ENCODE data around the gene OLFM2. TPM values are rescaled to one million over a fixed set of nuclear protein-coding genes. Genes with fewer than 3 reads are reported as not detected.

The OLFM2 gene
- total RNA-seq, 1 experiment from 2014 or later, result 19.9 TPM

DNA sequence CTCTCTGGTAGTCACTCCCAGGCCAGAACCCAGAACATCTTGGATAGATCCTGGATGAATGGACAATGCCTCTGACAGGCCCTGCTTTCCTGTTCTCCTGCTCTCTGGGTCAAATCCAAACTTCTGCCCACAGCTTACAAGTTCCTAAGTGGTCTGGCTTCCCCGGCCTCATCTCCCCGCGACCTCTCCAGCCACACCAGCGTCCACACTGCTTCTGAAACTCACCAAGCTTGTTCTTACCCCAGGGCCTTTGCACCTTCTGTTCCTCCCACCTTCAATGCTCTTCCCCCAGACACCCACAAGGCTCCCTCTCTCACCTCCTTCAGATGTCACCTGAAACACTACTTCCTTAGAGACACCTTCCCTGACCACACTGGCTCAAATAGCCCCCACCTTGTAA lies 3.5 kb downstream of the OLFM2 start:
- Histone ChIP-seq H3K4me3 (replicated peaks in 1 of 2; ENCODE audit: low read depth in 1 of 2, low read length in 2 of 2) (no peak overlapping the region), H3K9me3 (ENCODE audit: control insufficient read depth in 1 of 2, insufficient read depth in 1 of 2, low read depth in 1 of 2, low read length in 2 of 2) (no peaks in the 10 kb centered on the region), H4K20me1 (ENCODE audit: insufficient read depth) (no peaks in the 10 kb centered on the region; the same call in 1 of the 2 replicates), H3K27me3 (ENCODE audit: insufficient read depth, low read length) (no peaks in the 10 kb centered on the region), H2AFZ (ENCODE audit: low read depth, low read length, poor library complexity, severe bottlenecking) (no peak overlapping the region), H3K36me3 (ENCODE audit: control insufficient read depth in 1 of 2, insufficient read depth in 2 of 2, low read length in 2 of 2) (no peaks in the 10 kb centered on the region), H3K27ac (ENCODE audit: low read depth, low read length) (no peak overlapping the region), H3K4me1 (ENCODE audit: control insufficient read depth in 1 of 2, insufficient read depth in 2 of 2, low read length in 2 of 2) (peaks cover 12 to 31% of the 10 kb centered on the region in 2 experiments; a peak in 3 of 4 replicates), H3K79me2 (ENCODE audit: insufficient read depth, low read length) (no peaks in the 10 kb centered on the region), H3K9ac (ENCODE audit: low read length) (no peak overlapping the region), H3K4me2 (ENCODE audit: low read length) (no peak overlapping the region), H3K9me2 (ENCODE audit: insufficient read depth) (no peaks in the 10 kb centered on the region)
- ATAC-seq (no peak), DNase-seq (ENCODE audit: low read depth, low spot score) (no peak)
- RAD21 ChIA-PET (ENCODE audit: low non-redundant PET in 1 of 2, low total read pairs in 2 of 2, uncharacterized antibody in 2 of 2, unreplicated experiment in 2 of 2), result interaction anchor here (0.6 to 2.1 kb wide), 3 partner anchors 67 to 167 kb away, joined by 4 to 9 read pairs (median 5); no protein-coding TSS in a partner anchor
- POLR2A ChIA-PET, result interaction anchor here (0.6 kb wide), 1 partner anchor 22 kb away, joined by 3 read pairs; no protein-coding TSS in a partner anchor
- CTCF ChIA-PET, result interaction anchor here (1.2 to 3.2 kb wide), 8 partner anchors 68 to 402 kb away, joined by 3 to 27 read pairs (median 8); partner anchors contain the start of genes ICAM5 and P2RY11
- TSS peak; percentile 40 for BruUV-seq (replicated peaks)
- no peak for TF ChIP-seq ZNF274 (IDR thresholded peaks at IDR 0.05; ENCODE audit: low read depth, low read length)
- TF ChIP-seq, protein P1, sequence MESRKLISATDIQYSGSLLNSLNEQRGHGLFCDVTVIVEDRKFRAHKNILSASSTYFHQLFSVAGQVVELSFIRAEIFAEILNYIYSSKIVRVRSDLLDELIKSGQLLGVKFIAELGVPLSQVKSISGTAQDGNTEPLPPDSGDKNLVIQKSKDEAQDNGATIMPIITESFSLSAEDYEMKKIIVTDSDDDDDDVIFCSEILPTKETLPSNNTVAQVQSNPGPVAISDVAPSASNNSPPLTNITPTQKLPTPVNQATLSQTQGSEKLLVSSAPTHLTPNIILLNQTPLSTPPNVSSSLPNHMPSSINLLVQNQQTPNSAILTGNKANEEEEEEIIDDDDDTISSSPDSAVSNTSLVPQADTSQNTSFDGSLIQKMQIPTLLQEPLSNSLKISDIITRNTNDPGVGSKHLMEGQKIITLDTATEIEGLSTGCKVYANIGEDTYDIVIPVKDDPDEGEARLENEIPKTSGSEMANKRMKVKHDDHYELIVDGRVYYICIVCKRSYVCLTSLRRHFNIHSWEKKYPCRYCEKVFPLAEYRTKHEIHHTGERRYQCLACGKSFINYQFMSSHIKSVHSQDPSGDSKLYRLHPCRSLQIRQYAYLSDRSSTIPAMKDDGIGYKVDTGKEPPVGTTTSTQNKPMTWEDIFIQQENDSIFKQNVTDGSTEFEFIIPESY (IDR thresholded peaks at IDR 0.05; ENCODE audit: extremely low read depth, insufficient replicate concordance, low read length), result no peak
- TF ChIP-seq YY1 (IDR thresholded peaks at IDR 0.05; ENCODE audit: extremely low read depth, insufficient replicate concordance, low read depth, low read length), result no peak
- no peak for TF ChIP-seq SP1 (IDR thresholded peaks at IDR 0.05; ENCODE audit: low read depth)
- no peak for TF ChIP-seq TCF7L2 (IDR thresholded peaks at IDR 0.05; ENCODE audit: borderline replicate concordance, extremely low read depth, insufficient read depth, insufficient read length)
- no peak for TF ChIP-seq SIN3A (IDR thresholded peaks at IDR 0.05; ENCODE audit: low read depth)
- TF ChIP-seq ZFX (IDR thresholded peaks at IDR 0.05), result no peak
- TF ChIP-seq FOSL1 (IDR thresholded peaks at IDR 0.05; ENCODE audit: low read depth), result no peak
- TF ChIP-seq JUND (IDR thresholded peaks at IDR 0.05), result no peak
- TF ChIP-seq, protein P2, sequence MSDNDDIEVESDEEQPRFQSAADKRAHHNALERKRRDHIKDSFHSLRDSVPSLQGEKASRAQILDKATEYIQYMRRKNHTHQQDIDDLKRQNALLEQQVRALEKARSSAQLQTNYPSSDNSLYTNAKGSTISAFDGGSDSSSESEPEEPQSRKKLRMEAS (IDR thresholded peaks at IDR 0.05), result no peak
- TF ChIP-seq, protein P3, sequence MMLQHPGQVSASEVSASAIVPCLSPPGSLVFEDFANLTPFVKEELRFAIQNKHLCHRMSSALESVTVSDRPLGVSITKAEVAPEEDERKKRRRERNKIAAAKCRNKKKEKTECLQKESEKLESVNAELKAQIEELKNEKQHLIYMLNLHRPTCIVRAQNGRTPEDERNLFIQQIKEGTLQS (IDR thresholded peaks at IDR 0.05), result no peak
- intact Hi-C loops (cut with micrococcal nuclease), result loop anchor here (5.0 kb wide), 1 partner anchor 164 kb away; no protein-coding TSS in a partner anchor
